ENCODE data around the gene PSME4.

Gene PSME4

DNA sequence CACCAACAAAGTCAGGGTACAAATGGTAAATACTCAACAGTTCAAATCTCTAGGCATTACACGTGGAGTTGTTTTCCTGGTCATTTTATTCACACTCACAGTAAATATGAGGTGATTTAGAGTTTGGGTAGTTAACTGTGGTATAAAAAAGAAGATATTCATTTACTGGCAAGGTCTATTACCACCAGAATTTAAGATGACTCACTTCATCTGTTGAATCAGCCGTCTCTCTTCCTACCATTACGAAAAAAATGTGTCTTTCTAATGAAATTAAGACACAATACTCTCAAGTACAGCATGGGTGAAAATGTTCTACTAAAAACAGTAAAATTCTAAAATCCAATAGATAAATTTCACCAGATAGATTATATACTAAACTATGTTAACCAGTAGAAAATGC lies 90.0 kb downstream of the PSME4 start:
- no peak overlapping the region for H3K27ac Mint-ChIP-seq

DNA sequence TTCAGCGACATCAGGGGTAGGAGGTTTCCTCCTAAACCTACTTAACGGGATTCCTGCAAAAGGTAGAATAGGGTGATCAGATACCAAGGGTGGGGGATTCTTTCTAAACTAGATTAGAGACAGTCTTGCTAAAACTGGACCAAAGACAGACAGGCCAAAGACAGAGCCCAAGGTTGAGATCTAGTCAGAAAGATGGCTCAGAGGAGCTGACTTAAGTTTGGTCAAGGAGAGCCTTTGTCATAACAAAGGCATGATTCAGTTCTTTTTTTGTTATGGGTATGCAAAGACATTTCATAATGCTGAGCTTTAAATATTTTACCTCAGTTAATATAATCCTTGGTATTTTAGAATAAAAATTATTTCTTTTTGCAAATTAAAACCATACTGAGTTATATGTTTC lies 93.2 kb downstream of the PSME4 start:
- H3K9me3 Mint-ChIP-seq = no peaks in the 10 kb centered on the region
- peaks cover 30% of the 10 kb centered on the region for H3K36me3 Mint-ChIP-seq (ENCODE audit: low read depth)
- H3K27ac Mint-ChIP-seq = no peak overlapping the region
- no peaks in the 10 kb centered on the region for H3K4me1 Mint-ChIP-seq (ENCODE audit: low read depth)
- H3K4me3 Mint-ChIP-seq = no peak overlapping the region
- no peaks in the 10 kb centered on the region for H3K27me3 Mint-ChIP-seq (ENCODE audit: low read depth)

More for the DNA sequence above, 90.0 kb downstream of the PSME4 start:
- H3K27me3 Mint-ChIP-seq (ENCODE audit: low read depth) = no peaks in the 10 kb centered on the region
- no peaks in the 10 kb centered on the region for H3K9me3 Mint-ChIP-seq
- no peaks in the 10 kb centered on the region for H3K4me1 Mint-ChIP-seq (ENCODE audit: low read depth)
- H3K4me3 Mint-ChIP-seq = no peak overlapping the region
- H3K36me3 Mint-ChIP-seq (ENCODE audit: low read depth) = peaks cover 40% of the 10 kb centered on the region

DNA sequence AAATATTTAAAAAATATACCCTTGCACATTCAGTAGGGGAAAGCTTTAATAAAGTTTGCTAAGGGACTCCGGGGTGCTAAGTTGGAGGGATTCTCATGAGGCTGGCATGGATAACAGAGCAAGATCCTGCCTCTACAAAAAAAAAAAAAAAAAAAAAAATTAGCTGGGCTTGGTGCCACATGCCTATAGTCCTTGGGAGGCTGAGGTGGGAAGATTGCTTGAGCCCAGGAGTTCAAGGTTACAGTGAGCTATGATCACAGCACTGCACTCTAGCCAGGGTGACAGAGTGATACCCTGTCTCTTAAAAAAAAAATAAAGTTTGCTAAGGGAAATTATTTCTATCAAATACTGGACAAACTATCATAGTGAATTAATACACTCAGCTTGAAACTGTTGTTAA lies 93.7 kb downstream of the PSME4 start:
- Mint-ChIP-seq H3K27me3 (ENCODE audit: low read depth) (no peaks in the 10 kb centered on the region), H3K36me3 (ENCODE audit: low read depth) (peaks cover 27% of the 10 kb centered on the region), H3K27ac (no peak overlapping the region), H3K9me3 (no peaks in the 10 kb centered on the region), H3K4me3 (no peak overlapping the region), H3K4me1 (ENCODE audit: low read depth) (no peaks in the 10 kb centered on the region)

DNA sequence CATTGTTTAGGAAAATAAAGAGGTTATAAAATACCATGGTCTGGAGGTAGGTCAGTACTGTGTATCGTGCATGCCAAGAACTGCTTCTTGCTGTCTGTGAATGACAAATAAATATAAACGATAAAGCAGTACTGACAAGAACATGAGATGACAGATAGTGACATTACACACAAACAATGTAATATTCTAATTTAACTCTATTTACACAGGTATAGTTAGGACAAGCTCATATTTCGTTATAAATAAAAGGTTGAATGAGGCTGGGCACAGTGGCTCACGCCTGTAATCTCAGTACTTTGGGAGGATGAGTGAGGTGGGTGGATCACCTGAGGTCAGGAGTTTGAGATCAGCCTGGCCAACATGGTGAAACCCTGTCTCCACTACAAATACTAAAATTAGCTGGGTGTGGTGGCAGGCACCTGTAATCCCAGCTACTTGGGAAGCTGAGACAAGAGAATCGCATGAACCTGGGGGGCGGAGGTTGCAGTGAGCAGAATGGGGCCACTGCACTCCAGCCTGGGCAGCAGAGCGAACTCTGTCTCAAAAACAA lies 96.3 kb downstream of the PSME4 start:
- Mint-ChIP-seq H3K4me1 (ENCODE audit: low read depth) (no peaks in the 10 kb centered on the region), H3K36me3 (ENCODE audit: low read depth) (peaks cover 17% of the 10 kb centered on the region), H3K27me3 (ENCODE audit: low read depth) (no peaks in the 10 kb centered on the region), H3K27ac (peak overlapping the region; percentile 29), H3K4me3 (no peak overlapping the region), H3K9me3 (no peaks in the 10 kb centered on the region)

DNA sequence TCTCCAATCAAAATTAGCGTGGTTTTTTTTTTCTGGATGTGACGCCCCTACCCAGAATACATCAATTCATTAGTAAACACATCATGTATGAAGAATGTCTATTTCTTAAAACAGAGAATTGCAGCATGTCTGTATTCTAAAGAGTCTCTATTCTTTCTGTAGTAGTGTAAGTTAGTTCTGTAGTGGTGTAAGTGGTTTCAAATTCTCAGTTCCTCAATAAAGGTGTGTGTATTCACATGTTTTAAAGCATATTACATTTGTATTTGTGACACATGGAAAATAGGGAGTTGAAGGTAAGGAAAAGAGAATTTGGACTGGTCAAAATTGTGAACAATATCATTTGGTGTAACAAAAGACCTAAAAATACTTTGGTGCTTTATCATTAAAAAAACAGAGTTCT lies 103.0 kb downstream of the PSME4 start:
- H3K36me3 Mint-ChIP-seq (ENCODE audit: low read depth) = peaks cover 19% of the 10 kb centered on the region

DNA sequence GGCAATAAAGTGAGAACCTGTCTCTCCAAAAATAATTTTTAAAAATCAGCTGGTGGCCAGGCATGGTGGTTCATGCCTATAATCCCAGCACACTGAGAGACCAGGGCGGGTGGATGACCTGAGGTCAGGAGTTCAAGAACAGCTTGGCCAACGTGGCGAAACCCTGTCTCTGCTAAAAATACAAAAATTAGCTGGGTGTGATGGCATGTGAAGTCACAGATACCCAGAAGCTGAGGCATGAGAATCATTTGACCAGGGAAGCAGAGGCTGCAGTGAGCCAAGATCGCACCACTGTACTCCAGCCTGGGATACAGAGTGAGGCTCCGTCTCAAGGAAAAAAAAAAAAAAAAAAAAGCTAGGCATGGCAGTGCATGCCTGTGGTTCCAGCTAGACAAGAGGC lies 103.6 kb downstream of the PSME4 start:
- H3K36me3 Mint-ChIP-seq (ENCODE audit: low read depth) = peaks cover 19% of the 10 kb centered on the region
- no peaks in the 10 kb centered on the region for H3K9me3 Mint-ChIP-seq
- no peak overlapping the region for H3K27ac Mint-ChIP-seq
- H3K4me1 Mint-ChIP-seq (ENCODE audit: low read depth) = no peaks in the 10 kb centered on the region
- no peaks in the 10 kb centered on the region for H3K27me3 Mint-ChIP-seq (ENCODE audit: low read depth)
- no peak overlapping the region for H3K4me3 Mint-ChIP-seq

More for the DNA sequence above, 103.0 kb downstream of the PSME4 start:
- Mint-ChIP-seq H3K27ac (no peak overlapping the region), H3K9me3 (no peaks in the 10 kb centered on the region), H3K27me3 (ENCODE audit: low read depth) (no peaks in the 10 kb centered on the region), H3K4me1 (ENCODE audit: low read depth) (no peaks in the 10 kb centered on the region), H3K4me3 (no peak overlapping the region)

DNA sequence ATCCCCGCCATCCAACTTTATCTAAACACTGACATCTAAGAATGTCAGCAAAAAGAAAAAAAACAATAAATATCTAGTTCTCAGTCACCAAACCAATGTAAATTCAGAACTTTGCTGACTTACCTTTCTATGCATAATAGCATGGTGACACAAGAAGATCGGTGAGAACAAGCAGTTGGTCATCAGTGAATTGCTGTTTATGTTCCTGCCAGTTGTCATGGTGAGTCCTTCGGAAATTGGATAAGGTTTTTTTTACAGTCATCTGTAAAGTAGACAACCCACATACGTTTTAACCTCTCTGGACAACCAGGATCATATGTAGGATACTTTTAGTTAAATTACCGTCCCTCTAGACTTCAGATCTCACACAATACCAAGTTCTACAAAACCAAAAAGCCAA lies 104.8 kb downstream of the PSME4 start:
- H3K4me3 Mint-ChIP-seq = no peak overlapping the region
- H3K27me3 Mint-ChIP-seq (ENCODE audit: low read depth) = no peaks in the 10 kb centered on the region
- H3K9me3 Mint-ChIP-seq = no peaks in the 10 kb centered on the region
- no peak overlapping the region for H3K27ac Mint-ChIP-seq
- peaks cover 1% of the 10 kb centered on the region for H3K4me1 Mint-ChIP-seq (ENCODE audit: low read depth)
- peaks cover 21% of the 10 kb centered on the region for H3K36me3 Mint-ChIP-seq (ENCODE audit: low read depth)

DNA sequence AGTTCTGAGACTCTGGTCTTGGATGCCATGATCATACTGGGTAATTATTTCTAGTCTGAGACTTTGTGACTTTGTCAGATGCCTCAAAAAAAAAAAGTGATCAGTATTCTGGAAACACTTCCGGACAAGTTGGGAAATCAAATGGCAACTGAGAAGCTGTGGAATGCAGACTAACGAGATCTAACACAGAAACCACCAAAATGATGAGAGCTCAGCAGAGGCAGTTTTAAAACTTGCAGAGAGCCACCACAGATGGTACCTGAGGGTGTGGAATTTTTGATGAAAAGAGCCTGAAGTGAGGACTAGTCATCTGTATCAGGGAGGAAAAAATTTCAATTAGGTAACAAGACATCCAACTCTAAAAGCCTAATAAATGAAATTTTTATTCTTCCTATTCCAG lies 105.5 kb downstream of the PSME4 start:
- Mint-ChIP-seq H3K36me3 (ENCODE audit: low read depth) (peaks cover 22% of the 10 kb centered on the region), H3K27ac (no peak overlapping the region), H3K27me3 (ENCODE audit: low read depth) (no peaks in the 10 kb centered on the region), H3K4me1 (ENCODE audit: low read depth) (peaks cover 1% of the 10 kb centered on the region), H3K9me3 (no peaks in the 10 kb centered on the region), H3K4me3 (no peak overlapping the region)

DNA sequence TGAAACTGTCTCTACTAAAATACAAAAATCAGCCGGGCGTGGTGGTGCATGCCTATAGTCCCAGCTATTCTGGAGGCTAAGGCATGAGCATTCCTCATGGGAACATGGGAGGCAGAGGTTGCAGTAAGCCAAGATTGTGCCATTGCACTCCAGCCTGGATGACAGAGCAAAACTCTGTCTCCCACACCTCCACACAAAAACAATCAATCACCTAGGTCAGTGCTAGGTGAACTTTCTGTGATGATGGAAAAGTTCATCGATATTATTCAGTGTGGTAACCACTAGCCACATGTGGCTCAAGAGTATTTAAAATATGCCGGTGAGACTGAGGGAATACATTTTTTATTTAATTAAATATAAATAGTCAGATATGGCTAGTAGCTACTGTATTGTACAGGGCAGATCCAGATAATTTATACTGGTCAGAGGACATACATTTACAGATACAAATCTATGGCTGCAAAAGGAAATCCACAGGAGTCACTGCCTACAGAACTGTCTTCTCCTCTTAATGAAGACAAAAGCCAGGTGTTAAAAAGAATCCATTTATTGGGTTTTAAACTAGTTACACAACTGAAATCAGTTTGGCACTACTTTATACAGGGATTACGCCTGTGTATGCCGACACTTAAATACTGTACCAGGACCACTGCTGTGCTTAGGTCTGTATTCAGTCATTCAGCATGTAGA lies 107.1 kb downstream of the PSME4 start:
- H3K36me3 Mint-ChIP-seq (ENCODE audit: low read depth) = peaks cover 20% of the 10 kb centered on the region
- no peak overlapping the region for H3K4me3 Mint-ChIP-seq
- no peaks in the 10 kb centered on the region for H3K27me3 Mint-ChIP-seq (ENCODE audit: low read depth)
- H3K9me3 Mint-ChIP-seq = no peaks in the 10 kb centered on the region
- H3K27ac Mint-ChIP-seq = no peak overlapping the region
- H3K4me1 Mint-ChIP-seq (ENCODE audit: low read depth) = peaks cover 1% of the 10 kb centered on the region

DNA sequence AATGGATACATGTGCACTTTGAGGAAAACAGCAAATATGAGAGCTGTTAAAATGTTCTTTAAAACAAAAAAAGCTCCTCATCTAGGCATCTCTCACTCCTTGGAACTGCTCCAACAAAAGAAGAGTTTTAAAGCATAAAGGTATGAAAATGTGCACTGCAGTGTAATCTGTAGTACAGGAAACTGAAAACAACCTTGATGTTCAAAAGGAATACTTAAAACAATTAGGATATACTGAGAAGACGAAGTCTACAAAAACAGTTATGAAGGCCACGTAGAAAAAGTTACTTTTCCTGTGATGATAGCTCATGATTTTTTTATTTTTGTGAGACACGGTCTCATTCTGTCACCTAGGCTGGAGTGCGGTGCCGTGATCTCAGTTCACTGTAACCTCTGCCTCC lies 109.0 kb downstream of the PSME4 start:
- Mint-ChIP-seq H3K9me3 (no peaks in the 10 kb centered on the region), H3K27ac (no peak overlapping the region), H3K36me3 (ENCODE audit: low read depth) (peaks cover 15% of the 10 kb centered on the region), H3K4me3 (no peak overlapping the region), H3K27me3 (ENCODE audit: low read depth) (no peaks in the 10 kb centered on the region), H3K4me1 (ENCODE audit: low read depth) (peaks cover 1% of the 10 kb centered on the region)

DNA sequence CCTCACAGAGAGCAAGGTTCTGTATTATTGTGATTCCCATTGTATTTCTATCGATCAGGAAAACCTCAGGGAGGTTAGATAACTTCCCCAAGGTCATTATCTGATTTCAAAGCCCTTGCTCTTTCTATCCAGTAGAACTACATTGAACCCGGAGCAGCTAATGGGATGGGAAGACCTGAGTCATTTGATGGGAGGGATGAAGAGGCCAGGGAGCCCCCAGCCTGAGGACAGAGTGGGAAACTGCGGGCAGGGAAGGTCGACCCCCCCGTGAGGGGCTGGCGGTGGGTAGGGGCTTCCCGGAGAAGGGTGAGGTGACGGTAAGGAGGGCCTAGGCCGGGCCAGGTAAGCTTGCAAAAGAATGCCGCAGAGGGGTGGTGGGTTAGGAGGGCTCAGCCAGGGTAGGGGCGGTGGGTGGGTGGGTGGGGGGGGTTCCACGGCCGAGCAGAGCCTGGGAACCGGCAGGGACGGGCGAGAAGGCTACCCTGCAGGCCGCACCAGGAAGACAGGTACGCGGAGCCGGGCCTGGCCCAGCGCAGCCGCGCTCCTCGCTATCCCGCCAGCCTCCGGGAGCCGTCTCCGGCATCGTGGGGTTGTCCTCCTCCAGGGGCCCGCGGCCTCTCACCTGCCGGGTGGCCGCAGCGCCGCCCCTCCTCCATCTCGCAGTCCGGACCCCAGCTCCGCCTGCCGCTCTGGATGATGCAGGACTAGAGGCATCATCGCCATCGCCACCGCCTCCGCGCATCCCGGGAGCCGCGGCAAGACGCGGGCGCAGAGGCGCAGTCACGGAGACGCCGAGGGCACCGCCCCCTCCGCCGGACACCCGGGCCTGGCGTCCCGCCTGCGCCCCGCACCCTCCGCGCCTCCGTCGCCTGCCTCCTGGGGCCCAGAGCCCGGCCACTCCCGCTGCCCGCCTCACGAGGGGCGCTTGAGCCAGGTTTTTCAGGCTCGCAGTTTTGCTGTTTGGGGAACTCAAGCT lies 111.3 kb downstream of the PSME4 start, which contains the start of gene GPR75:
GPR75 (minus strand) TSS at position 762 of the 976 bp plus-strand sequence. CDS start 5,211 bp downstream, outside the sequence.
- Mint-ChIP-seq H3K27me3 (ENCODE audit: low read depth) (no peaks in the 10 kb centered on the region), H3K27ac (no peak within 1 kb of the TSS), H3K4me1 (ENCODE audit: low read depth) (peaks cover 1% of the 10 kb centered on the region), H3K4me3 (no peak within 1 kb of the TSS), H3K9me3 (no peaks in the 10 kb centered on the region), H3K36me3 (ENCODE audit: low read depth) (peaks cover 3% of the 10 kb centered on the region)

DNA sequence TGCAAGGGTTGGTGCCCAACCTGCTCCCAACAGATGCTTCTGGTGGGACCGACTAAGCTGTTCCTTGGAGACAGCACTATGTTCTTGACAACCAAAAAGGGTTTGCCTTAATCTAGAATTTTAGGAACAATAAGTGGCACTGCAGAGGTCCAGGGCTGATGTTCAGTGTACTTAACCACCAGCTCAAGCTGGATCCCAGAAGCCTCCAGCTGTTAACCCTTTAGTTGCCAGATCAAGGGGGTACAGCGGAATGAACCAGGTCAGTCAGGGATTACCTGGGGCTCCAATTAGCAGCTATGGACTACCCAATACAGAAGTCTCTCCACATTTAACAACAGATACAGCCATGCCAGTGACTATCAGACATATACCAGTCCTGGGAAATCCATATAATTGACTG lies 114.5 kb downstream of the PSME4 start:
- no peaks in the 10 kb centered on the region for H3K27me3 Mint-ChIP-seq (ENCODE audit: low read depth)
- no peaks in the 10 kb centered on the region for H3K9me3 Mint-ChIP-seq
- no peak overlapping the region for H3K27ac Mint-ChIP-seq
- H3K4me3 Mint-ChIP-seq = no peak overlapping the region
- no peaks in the 10 kb centered on the region for H3K4me1 Mint-ChIP-seq (ENCODE audit: low read depth)
- H3K36me3 Mint-ChIP-seq (ENCODE audit: low read depth) = peaks cover 11% of the 10 kb centered on the region

DNA sequence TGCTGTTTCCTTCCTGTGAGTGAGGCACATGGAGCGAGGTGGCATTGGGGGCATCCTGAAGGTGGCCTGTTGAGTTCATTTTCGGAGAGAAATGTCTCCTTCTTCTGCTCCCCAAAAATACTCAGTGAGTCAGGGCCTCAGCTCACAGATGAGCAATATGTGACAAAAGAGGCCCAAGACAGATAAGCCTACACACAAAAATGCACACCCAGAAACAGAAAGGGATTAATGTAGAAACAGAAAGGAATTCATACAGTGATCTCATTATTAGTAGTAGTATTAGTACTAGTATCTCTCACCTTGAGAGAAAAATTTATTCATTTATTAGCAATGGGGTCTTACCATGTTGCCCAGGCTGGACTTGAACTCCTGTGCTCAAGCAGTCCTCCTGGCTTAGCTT lies 116.1 kb downstream of the PSME4 start:
- H3K27me3 Mint-ChIP-seq (ENCODE audit: low read depth) = no peaks in the 10 kb centered on the region
- H3K9me3 Mint-ChIP-seq = no peaks in the 10 kb centered on the region
- no peaks in the 10 kb centered on the region for H3K4me1 Mint-ChIP-seq (ENCODE audit: low read depth)
- H3K36me3 Mint-ChIP-seq (ENCODE audit: low read depth) = peaks cover 10% of the 10 kb centered on the region
- no peak overlapping the region for H3K4me3 Mint-ChIP-seq
- no peak overlapping the region for H3K27ac Mint-ChIP-seq

DNA sequence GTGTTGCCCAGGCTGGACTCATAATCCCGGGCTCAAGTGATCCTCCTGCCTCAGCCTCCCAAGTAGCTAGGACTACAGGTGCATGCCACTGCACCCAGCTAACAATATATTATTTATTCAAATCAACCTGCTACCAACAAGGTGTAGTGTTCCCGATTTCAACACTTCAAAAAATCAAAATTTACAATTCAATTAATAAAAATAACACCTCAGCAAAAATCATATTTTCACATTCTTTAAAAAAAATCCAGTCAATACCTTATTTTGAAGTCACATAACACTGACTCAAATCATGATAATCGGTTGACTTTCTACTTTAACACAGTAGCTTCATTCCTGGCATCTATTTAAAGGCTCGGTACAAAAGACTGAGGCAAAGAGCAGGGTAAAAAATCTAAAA lies 118.3 kb downstream of the PSME4 start:
- Mint-ChIP-seq H3K27me3 (ENCODE audit: low read depth) (no peaks in the 10 kb centered on the region), H3K9me3 (no peaks in the 10 kb centered on the region), H3K4me3 (no peak overlapping the region), H3K36me3 (ENCODE audit: low read depth) (peaks cover 10% of the 10 kb centered on the region), H3K27ac (no peak overlapping the region), H3K4me1 (ENCODE audit: low read depth) (no peaks in the 10 kb centered on the region)

All from T-helper 1 cell treated with Interleukin-12 subunit alpha and Interleukin-12 subunit beta and Interleukin-4 antibody, amounts not matched to agents 30 μg/mL and 1 μg/mL, for 36 hours (primary cell).